ENCODE results near the gene BRINP2.

BRINP2 gene

GRCh38 chr1:177164380-177165068 lies 6.2 kb upstream of the BRINP2 start, which contains the start of gene ASTN1:
Gene ASTN1 (minus strand): TSS chr1:177164712. CDS start chr1:177164676, 36 bp downstream.
- H3K4me3 ChIP-seq = no peak within 1 kb of the TSS
- H3K27ac ChIP-seq = no peak within 1 kb of the TSS

DNA sequence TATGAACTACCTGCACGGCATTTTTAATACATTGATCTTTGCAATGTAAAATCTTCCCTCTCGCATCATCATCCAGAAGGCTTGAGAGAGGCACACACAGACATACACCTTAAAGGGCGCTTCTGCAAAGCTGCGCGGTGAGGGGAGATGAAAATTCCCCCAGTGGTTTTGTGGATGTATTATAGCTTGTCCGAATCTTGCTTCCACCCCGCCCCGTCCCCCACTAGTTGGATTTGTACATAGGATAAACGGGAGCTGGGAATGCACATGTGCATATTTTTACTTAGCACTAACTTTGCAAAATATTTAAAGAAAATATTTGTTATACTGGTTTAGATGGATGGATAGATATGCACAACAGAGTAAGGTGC lies 5.7 kb upstream of the BRINP2 start:
- no peak overlapping the region for H3K4me3 ChIP-seq
- no peak overlapping the region for H3K27ac ChIP-seq

DNA sequence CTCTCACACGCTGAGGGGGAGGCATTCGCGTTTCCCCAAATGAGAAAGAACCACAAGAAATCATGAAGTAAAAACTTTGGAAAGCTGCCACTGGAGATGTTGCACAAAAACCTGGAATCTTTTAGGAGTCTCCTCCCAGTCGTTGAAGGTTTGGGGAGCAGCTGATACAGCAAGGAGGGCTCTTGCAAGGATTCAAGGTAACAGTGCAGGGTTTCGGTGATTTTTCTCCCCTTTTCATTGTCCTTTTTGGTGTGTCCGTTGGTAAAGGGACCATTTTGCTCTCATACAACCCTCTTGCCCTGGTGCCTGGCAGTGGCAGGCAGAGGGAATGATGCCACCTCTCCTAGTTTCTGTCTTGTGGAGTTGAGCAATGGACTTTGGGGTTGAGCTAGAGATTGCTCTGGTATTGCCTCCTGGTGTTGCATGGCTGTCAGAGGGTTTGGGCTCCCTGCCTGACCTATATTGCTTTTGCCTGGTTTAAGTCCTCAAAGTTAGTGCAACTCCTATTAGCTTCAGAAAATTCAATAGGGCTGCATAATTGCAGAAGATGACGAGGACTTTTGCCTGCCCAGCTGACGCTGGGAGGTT lies 872 bp downstream of the BRINP2 start:
- Histone ChIP-seq H3K27ac (no peak overlapping the region), H3K4me3 (no peak overlapping the region)

DNA sequence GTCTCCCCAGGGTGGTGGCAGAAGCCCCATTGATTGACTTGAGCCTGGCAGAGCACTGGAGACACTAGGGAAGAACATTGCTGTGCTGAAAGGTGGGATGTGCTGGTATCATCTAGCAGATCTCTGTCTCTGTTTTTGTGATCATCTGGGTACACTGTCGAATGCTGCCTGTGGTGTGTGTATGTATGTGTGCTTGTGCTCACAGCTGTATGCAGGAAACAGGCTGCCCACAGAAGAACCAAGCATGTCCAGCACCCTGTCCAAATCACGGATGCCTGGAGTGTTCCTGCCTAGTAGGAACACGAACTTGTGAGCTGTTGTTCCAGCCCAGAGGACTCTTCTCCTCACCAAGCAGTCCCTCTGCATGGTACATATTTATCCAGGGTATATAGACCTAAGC lies 1.5 kb downstream of the BRINP2 start:
- H3K4me3 ChIP-seq = no peak overlapping the region
- H3K27ac ChIP-seq = no peak overlapping the region

GRCh38 chr1:177172866-177173265 lies 2.1 kb downstream of the BRINP2 start:
- no peak overlapping the region for H3K4me3 ChIP-seq
- H3K27ac ChIP-seq = no peak overlapping the region

- Histone ChIP-seq H3K4me3 (no peak overlapping the region), H3K27ac (no peak overlapping the region)
Measured at GRCh38 chr1:177173976-177174375, 3.2 kb downstream of the BRINP2 start.

- Histone ChIP-seq H3K27ac (no peak overlapping the region), H3K4me3 (no peak overlapping the region)
Measured at GRCh38 chr1:177174921-177175634, 4.3 kb downstream of the BRINP2 start.

DNA sequence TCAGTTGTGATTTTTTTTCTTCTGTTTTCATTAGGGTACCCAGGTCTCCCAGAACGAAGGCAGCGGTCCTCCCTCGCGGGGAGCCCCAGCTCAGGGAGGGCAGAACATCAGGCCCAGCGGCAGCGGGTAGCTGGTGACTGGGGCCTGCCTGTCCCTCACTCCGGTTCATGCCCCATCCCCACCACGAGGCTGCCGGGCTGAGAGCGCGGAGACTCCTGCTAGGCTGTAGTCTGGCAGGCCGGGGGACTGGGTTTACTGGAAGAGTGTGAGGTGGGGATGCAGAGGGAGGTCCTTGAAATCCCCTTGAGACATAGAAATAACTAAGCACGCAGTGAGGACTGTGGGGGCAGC lies 10.5 kb downstream of the BRINP2 start:
- no peak overlapping the region for H3K4me3 ChIP-seq
- H3K27ac ChIP-seq = no peak overlapping the region

GRCh38 chr1:177181631-177182291 lies 11.0 kb downstream of the BRINP2 start:
- H3K4me3 ChIP-seq = no peak overlapping the region

DNA sequence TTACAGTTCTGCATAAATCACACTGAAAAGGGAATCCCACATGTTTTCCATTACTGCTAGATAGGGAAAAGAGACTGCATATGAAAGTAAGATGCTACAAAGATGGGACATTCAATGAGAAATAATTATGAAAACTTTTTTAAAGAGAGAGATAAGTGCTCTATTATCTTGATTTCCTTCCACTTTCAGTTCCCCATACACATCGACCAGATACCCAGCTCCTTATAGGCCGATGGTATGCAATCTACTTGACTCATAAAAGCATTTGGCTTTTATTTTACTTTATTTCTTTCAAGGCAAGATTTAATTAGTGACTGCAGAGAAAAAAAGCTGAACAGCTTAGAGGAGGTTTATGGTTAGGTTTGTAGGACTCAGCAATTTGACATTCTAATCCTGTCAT lies 13.1 kb downstream of the BRINP2 start:
- Histone ChIP-seq H3K27ac (no peak overlapping the region), H3K4me3 (no peak overlapping the region)

More at GRCh38 chr1:177181631-177182291, 11.0 kb downstream of the BRINP2 start:
- no peak overlapping the region for H3K27ac ChIP-seq

DNA sequence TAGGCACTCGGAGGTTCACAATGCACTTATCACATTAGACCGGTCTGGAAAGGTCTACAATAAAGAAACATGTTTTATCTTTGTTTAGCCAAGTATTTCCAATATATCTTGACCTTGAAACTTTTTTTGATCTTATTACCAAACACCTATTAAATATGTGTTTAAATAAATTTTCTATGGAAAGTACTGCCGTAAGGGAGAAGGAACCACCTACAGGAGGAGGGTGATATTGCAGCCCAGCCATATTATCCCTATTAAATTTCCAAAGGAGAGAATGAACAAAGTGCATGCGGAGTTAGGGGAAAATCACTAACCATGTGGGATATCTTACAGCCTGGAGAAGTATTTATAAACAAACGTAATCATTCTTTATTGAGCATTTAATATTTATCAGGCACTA lies 14.5 kb downstream of the BRINP2 start:
- Histone ChIP-seq H3K4me3 (no peak overlapping the region), H3K27ac (no peak overlapping the region)

DNA sequence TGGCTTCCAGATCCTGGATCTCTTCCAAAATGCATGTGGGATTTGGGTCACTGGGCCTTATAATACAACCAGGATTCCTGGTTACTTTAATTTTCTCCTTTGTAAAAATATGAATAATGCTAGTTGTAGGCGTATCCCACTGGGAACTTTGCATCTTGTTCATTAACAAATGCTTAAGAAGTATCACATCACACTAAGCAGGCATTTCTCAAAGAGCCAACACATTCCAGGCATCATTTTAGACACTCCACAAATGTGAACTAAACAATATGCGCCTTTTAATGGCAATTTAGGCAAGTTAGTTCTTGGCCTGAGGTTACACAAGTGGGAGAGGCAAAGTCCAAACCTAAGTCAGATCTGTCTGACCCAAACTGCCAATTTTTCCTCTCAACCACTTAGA lies 15.9 kb downstream of the BRINP2 start:
- H3K27ac ChIP-seq = no peak overlapping the region
- H3K4me3 ChIP-seq = no peak overlapping the region

DNA sequence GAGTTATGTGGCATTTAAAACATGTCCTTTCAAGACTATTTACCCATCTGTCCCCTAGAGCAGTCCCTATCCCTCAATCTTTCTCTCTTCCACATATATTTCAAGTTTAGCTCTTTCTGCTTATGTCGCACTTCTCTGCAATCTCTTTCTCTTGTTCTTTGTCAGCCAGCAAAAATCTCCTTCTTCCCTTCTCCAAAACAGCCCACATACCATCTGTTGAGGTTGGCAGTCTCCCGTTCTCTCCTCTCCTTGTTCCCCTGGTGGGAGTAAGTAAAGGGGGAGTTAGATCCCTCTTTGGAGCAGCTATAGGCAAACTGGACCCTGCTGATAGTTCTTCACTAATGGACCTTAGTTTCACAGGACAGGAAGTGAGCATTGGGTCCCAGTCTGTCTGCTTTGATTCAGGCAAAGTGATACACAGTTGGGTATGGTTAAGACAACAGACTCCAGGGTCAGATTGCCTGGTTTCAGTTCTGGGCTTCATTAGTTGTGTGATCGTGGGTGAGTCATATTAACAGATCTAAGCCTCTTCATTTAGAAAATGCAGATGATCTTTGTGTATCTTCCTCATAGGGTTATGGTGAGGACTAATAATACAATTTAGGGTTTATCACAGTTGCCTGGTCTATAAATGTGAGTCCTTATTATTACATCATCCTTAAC lies 19.7 kb downstream of the BRINP2 start:
- H3K27ac ChIP-seq = peak overlapping the region in 1 of 21 experiments; percentile 54
- H3K4me3 ChIP-seq = no peak overlapping the region

DNA sequence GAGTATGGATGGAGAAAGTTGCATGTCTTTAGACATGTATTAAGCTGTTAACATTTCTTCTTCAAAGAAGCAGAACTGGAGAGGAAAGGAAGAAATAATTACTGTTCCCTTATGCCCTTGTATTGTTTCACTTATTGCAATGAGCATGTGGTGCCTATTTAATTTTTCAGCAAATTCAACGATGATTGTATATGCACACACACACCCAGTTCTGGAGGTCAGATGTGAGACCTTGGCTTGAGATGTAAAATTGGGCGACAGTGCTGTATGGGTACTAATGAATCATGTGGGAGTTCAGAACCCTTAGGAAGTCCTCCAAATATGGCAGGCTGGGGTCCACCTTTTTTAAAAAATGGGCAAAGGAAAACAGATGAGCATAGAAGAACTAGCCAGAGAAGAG lies 27.5 kb downstream of the BRINP2 start:
- Histone ChIP-seq H3K4me3 (no peak overlapping the region), H3K27ac (no peak overlapping the region)

GRCh38 chr1:177200290-177200689 lies 29.5 kb downstream of the BRINP2 start:
- no peak overlapping the region for H3K4me3 ChIP-seq
- H3K27ac ChIP-seq = no peak overlapping the region

GRCh38 chr1:177206831-177207355 lies 36.1 kb downstream of the BRINP2 start:
- Histone ChIP-seq H3K4me3 (no peak overlapping the region), H3K27ac (no peak overlapping the region)

- Histone ChIP-seq H3K27ac (no peak overlapping the region), H3K4me3 (no peak overlapping the region)
Measured at GRCh38 chr1:177208920-177209319, 38.2 kb downstream of the BRINP2 start.

- Histone ChIP-seq H3K4me3 (no peak overlapping the region), H3K27ac (no peak overlapping the region)
Measured at GRCh38 chr1:177209357-177209756, 38.6 kb downstream of the BRINP2 start.

- Histone ChIP-seq H3K27ac (no peak overlapping the region), H3K4me3 (no peak overlapping the region)
Measured at GRCh38 chr1:177210071-177210470, 39.3 kb downstream of the BRINP2 start.

GRCh38 chr1:177211231-177211630 lies 40.5 kb downstream of the BRINP2 start:
- H3K4me3 ChIP-seq = no peak overlapping the region
- H3K27ac ChIP-seq = no peak overlapping the region

All from skin epidermis (tissue), 12 donors.